HepG2 (cell line): Measurements from ENCODE around the gene BRK1. TPM values are rescaled to one million over a fixed set of nuclear protein-coding genes. Genes with fewer than 3 reads are reported as not detected.

Experiments
- EZH2 ChIP-seq: conservative IDR thresholded peaks from 2 replicates; pipeline ENCODE4 v1.6.1; 2012; ENCODE audit warnings: mild to moderate bottlenecking, low read depth, low read length, moderate library complexity
- FOXK1 ChIP-seq: sonication (generic); formaldehyde crosslinking; IDR thresholded peaks from 2 replicates; pipeline ENCODE4 v1.4.0; 2020; ENCODE audit warnings: low read depth, missing genetic modification reagents, borderline replicate concordance
- GABPB1 ChIP-seq: IDR thresholded peaks from 2 replicates; pipeline ENCODE4 v1.6.1; 2016; ENCODE audit warnings: mild to moderate bottlenecking, missing genetic modification reagents, moderate library complexity, missing compliant biosample characterization
- HCFC1 ChIP-seq: fragments of 150-350 bp; IDR thresholded peaks from 2 replicates; pipeline ENCODE4 v1.6.1; 2014; ENCODE audit warnings: low read depth, low read length
- HMG20B ChIP-seq: conservative IDR thresholded peaks from 2 replicates; pipeline ENCODE4 v1.6.1; 2016; ENCODE audit warnings: missing genetic modification reagents, missing compliant biosample characterization
- IRX3 ChIP-seq: sonication (generic); formaldehyde crosslinking; IDR thresholded peaks from 2 replicates; pipeline ENCODE4 v1.8.1; 2023; ENCODE audit warnings: mild to moderate bottlenecking, low read depth, missing genetic modification reagents, borderline replicate concordance
- KLF16 ChIP-seq, 2 experiments: sonication (generic) in 1 of 2; formaldehyde crosslinking in 1 of 2; IDR thresholded peaks; 2 replicates each; pipeline versions ENCODE4 v1.6.1 to v1.8.0; 2016 to 2023; ENCODE audit warnings: missing genetic modification reagents in 2 of 2, missing compliant biosample characterization in 1 of 2
- SP4 ChIP-seq: sonication (generic); formaldehyde crosslinking; IDR thresholded peaks from 2 replicates; pipeline ENCODE4 v1.8.1; 2023; ENCODE audit warnings: mild to moderate bottlenecking, missing genetic modification reagents
- TCF7L2 ChIP-seq: IDR thresholded peaks from 2 replicates; pipeline ENCODE4 v1.6.1; 2011; ENCODE audit warnings: mild to moderate bottlenecking, low read depth, low read length, moderate library complexity
- U2AF1 ChIP-seq: fragments of 200-400 bp; formaldehyde crosslinking; optimal IDR thresholded peaks from 2 replicates; pipeline ENCODE3; 2017; ENCODE audit warnings: mild to moderate bottlenecking, low read depth, low read length
- ZKSCAN1 ChIP-seq: fragments of 150-350 bp; IDR thresholded peaks from 2 replicates; pipeline ENCODE4 v1.6.1; 2014; ENCODE audit warnings: low read length
- ZNF143 ChIP-seq: sonication (generic); formaldehyde crosslinking; IDR thresholded peaks from 2 replicates; pipeline ENCODE4 v1.4.0; 2020; ENCODE audit warnings: missing genetic modification reagents
- ZNF180 ChIP-seq: sonication (generic); formaldehyde crosslinking; IDR thresholded peaks from 2 replicates; pipeline ENCODE4 v1.4.0; 2020; ENCODE audit warnings: low read depth, missing genetic modification reagents, borderline replicate concordance
- ZNF670 ChIP-seq: sonication (generic); formaldehyde crosslinking; IDR thresholded peaks from 2 replicates; pipeline ENCODE4 v1.8.0; 2022; ENCODE audit warnings: mild to moderate bottlenecking, missing genetic modification reagents, borderline replicate concordance
- ZNF768 ChIP-seq: sonication (generic); formaldehyde crosslinking; IDR thresholded peaks from 2 replicates; pipeline ENCODE4 v1.4.0; 2020; ENCODE audit warnings: missing genetic modification reagents
- ZNF775 ChIP-seq: sonication (generic); formaldehyde crosslinking; IDR thresholded peaks from 2 replicates; pipeline ENCODE4 v1.4.0; 2020; ENCODE audit warnings: missing genetic modification reagents, mild to moderate bottlenecking, moderate library complexity, borderline replicate concordance
- ZNF776 ChIP-seq: sonication (generic); formaldehyde crosslinking; IDR thresholded peaks from 2 replicates; pipeline ENCODE4 v1.4.0; 2020; ENCODE audit warnings: mild to moderate bottlenecking, missing genetic modification reagents
- polyA plus RNA-seq, 8 experiments: library from polyadenylated mRNA; depleted of rRNA in 3 of 8; stranded (reverse) in 7 of 8; unstranded in 1 of 8; fragments of >200 nt; fragmentation: Illumina TruSeq in 4 of 8; extraction: Trizol in 4 of 8; gene quantifications; 2 replicates each; pipeline versions ENCODE4 v1.2.1 to v1.2.3, GENCODE V29; 2011 to 2016; ENCODE audit warnings: low read depth in 4 of 8, missing spikeins in 1 of 8, mixed read lengths in 1 of 8; ENCODE audit not compliant: insufficient read depth in 1 of 8
- total RNA-seq, 5 experiments: library from RNA; depleted of rRNA; stranded (reverse); fragments of >200 nt; fragmentation: Illumina TruSeq; extraction: Trizol; gene quantifications; 2 replicates each; pipeline ENCODE4 v1.2.3, GENCODE V29; 2016; ENCODE audit warnings: low read depth in 1 of 5
- TF ChIP-seq, protein P1 (sequence below): sonication (generic); formaldehyde crosslinking; IDR thresholded peaks from 2 replicates; pipeline ENCODE4; 2020; ENCODE audit warnings: missing genetic modification reagents, mild to moderate bottlenecking, borderline replicate concordance
- TF ChIP-seq, protein P2 (sequence below): sonication (generic); formaldehyde crosslinking; IDR thresholded peaks from 2 replicates; pipeline ENCODE4 v1.5.0; 2020; ENCODE audit warnings: missing genetic modification reagents
- TF ChIP-seq, protein P3 (sequence below): IDR thresholded peaks from 2 replicates; pipeline ENCODE4 v1.6.1; 2016; ENCODE audit warnings: missing compliant biosample characterization, missing genetic modification reagents, borderline replicate concordance
- TF ChIP-seq, protein P4 (sequence below): sonication (generic); formaldehyde crosslinking; IDR thresholded peaks from 2 replicates; pipeline ENCODE4 v1.8.1; 2023; ENCODE audit warnings: mild to moderate bottlenecking, missing genetic modification reagents

Gene BRK1
- total and polyA plus RNA-seq, 2 of the 13 experiments (the other 11 are each of a cell fraction or from before 2014, with no cell fraction given): 118 to 155 TPM

DNA sequence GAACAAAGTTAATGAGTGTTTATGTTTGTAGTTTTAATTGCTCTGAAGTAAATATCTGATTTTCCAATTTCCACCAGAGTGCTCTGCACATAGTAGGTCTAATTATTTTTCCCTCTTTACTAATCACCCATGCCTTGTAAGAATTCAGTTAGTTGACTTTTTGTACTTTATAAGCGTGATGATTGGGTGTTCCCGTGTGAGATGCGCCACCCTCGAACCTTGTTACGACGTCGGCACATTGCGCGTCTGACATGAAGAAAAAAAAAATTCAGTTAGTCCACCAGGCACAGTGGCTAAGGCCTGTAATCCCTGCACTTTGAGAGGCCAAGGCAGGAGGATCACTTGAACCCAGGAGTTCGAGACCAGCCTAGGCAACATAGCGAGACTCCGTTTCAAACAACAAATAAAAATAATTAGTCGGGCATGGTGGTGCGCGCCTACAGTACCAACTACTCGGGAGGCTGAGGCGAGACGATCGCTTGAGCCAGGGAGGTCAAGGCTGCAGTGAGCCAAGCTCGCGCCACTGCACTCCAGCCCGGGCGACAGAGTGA lies 25.6 kb downstream of the BRK1 start (continued):
- TF ChIP-seq TCF7L2: no peak
- no peak for TF ChIP-seq HMG20B (CRISPR knock-in tag)
- TF ChIP-seq, protein P1, sequence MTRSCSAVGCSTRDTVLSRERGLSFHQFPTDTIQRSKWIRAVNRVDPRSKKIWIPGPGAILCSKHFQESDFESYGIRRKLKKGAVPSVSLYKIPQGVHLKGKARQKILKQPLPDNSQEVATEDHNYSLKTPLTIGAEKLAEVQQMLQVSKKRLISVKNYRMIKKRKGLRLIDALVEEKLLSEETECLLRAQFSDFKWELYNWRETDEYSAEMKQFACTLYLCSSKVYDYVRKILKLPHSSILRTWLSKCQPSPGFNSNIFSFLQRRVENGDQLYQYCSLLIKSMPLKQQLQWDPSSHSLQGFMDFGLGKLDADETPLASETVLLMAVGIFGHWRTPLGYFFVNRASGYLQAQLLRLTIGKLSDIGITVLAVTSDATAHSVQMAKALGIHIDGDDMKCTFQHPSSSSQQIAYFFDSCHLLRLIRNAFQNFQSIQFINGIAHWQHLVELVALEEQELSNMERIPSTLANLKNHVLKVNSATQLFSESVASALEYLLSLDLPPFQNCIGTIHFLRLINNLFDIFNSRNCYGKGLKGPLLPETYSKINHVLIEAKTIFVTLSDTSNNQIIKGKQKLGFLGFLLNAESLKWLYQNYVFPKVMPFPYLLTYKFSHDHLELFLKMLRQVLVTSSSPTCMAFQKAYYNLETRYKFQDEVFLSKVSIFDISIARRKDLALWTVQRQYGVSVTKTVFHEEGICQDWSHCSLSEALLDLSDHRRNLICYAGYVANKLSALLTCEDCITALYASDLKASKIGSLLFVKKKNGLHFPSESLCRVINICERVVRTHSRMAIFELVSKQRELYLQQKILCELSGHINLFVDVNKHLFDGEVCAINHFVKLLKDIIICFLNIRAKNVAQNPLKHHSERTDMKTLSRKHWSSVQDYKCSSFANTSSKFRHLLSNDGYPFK (CRISPR knock-in tag): no peak
- TF ChIP-seq, protein P2, sequence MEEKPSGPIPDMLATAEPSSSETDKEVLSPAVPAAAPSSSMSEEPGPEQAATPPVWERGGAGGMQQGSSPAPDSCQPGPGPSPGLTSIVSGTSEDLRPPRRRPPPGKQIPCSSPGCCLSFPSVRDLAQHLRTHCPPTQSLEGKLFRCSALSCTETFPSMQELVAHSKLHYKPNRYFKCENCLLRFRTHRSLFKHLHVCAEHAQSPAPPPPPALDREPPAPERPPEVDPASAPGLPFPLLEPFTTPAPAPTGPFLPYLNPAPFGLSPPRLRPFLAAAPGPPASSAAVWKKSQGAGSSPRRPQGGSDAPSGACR: no peak
- TF ChIP-seq HCFC1: no peak
- TF ChIP-seq U2AF1: no peak
- no peak for TF ChIP-seq EZH2
- TF ChIP-seq ZNF775: no peak
- TF ChIP-seq, protein P3, sequence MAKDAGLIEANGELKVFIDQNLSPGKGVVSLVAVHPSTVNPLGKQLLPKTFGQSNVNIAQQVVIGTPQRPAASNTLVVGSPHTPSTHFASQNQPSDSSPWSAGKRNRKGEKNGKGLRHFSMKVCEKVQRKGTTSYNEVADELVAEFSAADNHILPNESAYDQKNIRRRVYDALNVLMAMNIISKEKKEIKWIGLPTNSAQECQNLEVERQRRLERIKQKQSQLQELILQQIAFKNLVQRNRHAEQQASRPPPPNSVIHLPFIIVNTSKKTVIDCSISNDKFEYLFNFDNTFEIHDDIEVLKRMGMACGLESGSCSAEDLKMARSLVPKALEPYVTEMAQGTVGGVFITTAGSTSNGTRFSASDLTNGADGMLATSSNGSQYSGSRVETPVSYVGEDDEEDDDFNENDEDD (CRISPR knock-in tag): no peak
- TF ChIP-seq, protein P4, sequence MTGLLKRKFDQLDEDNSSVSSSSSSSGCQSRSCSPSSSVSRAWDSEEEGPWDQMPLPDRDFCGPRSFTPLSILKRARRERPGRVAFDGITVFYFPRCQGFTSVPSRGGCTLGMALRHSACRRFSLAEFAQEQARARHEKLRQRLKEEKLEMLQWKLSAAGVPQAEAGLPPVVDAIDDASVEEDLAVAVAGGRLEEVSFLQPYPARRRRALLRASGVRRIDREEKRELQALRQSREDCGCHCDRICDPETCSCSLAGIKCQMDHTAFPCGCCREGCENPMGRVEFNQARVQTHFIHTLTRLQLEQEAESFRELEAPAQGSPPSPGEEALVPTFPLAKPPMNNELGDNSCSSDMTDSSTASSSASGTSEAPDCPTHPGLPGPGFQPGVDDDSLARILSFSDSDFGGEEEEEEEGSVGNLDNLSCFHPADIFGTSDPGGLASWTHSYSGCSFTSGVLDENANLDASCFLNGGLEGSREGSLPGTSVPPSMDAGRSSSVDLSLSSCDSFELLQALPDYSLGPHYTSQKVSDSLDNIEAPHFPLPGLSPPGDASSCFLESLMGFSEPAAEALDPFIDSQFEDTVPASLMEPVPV: no peak
- TF ChIP-seq ZNF670 (CRISPR knock-in tag): no peak
- TF ChIP-seq ZNF180 (CRISPR knock-in tag): no peak
- no peak for TF ChIP-seq ZNF768 (CRISPR knock-in tag)
- no peak for TF ChIP-seq SP4 (CRISPR knock-in tag)
- no peak for TF ChIP-seq GABPB1 (CRISPR knock-in tag)
- no peak for TF ChIP-seq ZNF776 (CRISPR knock-in tag)
- TF ChIP-seq FOXK1 (CRISPR knock-in tag): no peak
- no peak for TF ChIP-seq KLF16 (CRISPR knock-in tag; IDR thresholded peaks at IDR 0.05)
- TF ChIP-seq IRX3 (CRISPR knock-in tag): no peak
- peak; percentile 99 for TF ChIP-seq ZKSCAN1
- no peak for TF ChIP-seq ZNF143
